HG02870 (cell line): ENCODE measurements around the gene UTP20.

Experiments
- ATAC-seq: cut with Tn5 transposase; IDR thresholded peaks from one replicate; pipeline ENCODE4 v1.9.1; 2021; ENCODE audit warnings: mild to moderate bottlenecking, moderate library complexity; ENCODE audit not compliant: unreplicated experiment

UTP20 gene

GRCh38 chr12:101280006-101280505, at the start of gene UTP20:
Gene UTP20, plus strand, starts transcription at chr12:101280105. Its CDS starts 178 bp downstream, at chr12:101280283.
- ATAC-seq = peak; percentile 99

- ATAC-seq = no peak
Measured at GRCh38 chr12:101230547-101230946, 49.4 kb upstream of the UTP20 start.

- ATAC-seq = no peak
Measured at GRCh38 chr12:101231636-101232035, 48.3 kb upstream of the UTP20 start.

GRCh38 chr12:101235686-101236085, 44.2 kb upstream of the UTP20 start:
- ATAC-seq = no peak

GRCh38 chr12:101238306-101238705, 41.6 kb upstream of the UTP20 start:
- ATAC-seq = no peak

GRCh38 chr12:101238800-101239329, 41.0 kb upstream of the UTP20 start:
- no peak for ATAC-seq

- ATAC-seq = no peak
Measured at GRCh38 chr12:101243074-101243473, 36.8 kb upstream of the UTP20 start.

GRCh38 chr12:101243616-101244015, 36.3 kb upstream of the UTP20 start:
- no peak for ATAC-seq

GRCh38 chr12:101256266-101256665, 23.6 kb upstream of the UTP20 start:
- no peak for ATAC-seq

- ATAC-seq = no peak
Measured at GRCh38 chr12:101257357-101257756, 22.5 kb upstream of the UTP20 start.

GRCh38 chr12:101267111-101267510, 12.8 kb upstream of the UTP20 start:
- no peak for ATAC-seq

- ATAC-seq = no peak
Measured at GRCh38 chr12:101276433-101276832, 3.5 kb upstream of the UTP20 start.

- ATAC-seq = no peak
Measured at GRCh38 chr12:101277443-101277842, 2.5 kb upstream of the UTP20 start.

GRCh38 chr12:101287357-101287756, 7.5 kb downstream of the UTP20 start:
- ATAC-seq = no peak

- no peak for ATAC-seq
Measured at GRCh38 chr12:101297661-101298060, 17.8 kb downstream of the UTP20 start.

- ATAC-seq = no peak
Measured at GRCh38 chr12:101298426-101298825, 18.5 kb downstream of the UTP20 start.

- ATAC-seq = no peak
Measured at GRCh38 chr12:101299346-101299745, 19.4 kb downstream of the UTP20 start.

- ATAC-seq = no peak
Measured at GRCh38 chr12:101299931-101300330, 20.0 kb downstream of the UTP20 start.

GRCh38 chr12:101302741-101303140, 22.8 kb downstream of the UTP20 start:
- no peak for ATAC-seq

GRCh38 chr12:101305226-101305779, 25.4 kb downstream of the UTP20 start:
- no peak for ATAC-seq

GRCh38 chr12:101305794-101306193, 25.9 kb downstream of the UTP20 start:
- ATAC-seq = no peak

GRCh38 chr12:101322480-101322879, 42.6 kb downstream of the UTP20 start:
- ATAC-seq = no peak

- ATAC-seq = no peak
Measured at GRCh38 chr12:101323255-101323654, 43.4 kb downstream of the UTP20 start.
